Measurements from ENCODE around the gene C3orf22.
"Not testable (repeated sequence)": the region's sequence is repeated elsewhere in the genome, so short reads cannot be mapped to it uniquely, and the experiment has no call there.

The C3orf22 gene

DNA sequence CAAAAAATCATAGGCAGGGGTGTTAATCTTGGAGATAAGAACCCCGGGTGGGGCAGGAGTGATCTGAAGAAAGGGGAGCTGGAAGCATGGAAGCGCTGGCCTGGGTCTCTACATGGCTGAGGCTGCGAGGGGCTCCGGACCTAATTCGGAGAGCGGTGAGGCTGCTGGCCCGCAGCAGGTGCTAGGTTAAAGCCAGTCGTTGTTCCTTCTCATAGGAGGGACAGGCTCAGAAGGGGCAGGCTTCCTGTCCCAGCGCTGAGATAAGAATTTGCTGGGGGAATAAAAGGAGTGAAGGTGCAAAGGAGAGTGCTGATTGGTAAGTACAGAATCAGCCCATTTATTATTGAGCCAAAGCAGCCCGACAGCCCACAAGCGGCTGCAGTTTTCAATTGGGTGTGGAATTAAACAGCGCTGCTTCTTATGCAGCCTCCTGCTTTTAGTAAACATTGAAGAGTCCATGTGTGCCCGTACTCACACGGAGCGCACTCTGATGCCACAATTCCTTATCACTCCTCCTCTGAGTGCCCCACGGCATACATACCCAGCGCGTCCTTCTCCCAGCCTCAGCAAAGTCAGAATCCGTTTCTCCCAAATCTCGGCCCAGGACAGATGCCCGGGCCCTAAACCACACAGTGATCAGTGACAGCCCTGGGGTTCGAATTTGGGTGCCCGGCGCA is 17.6 kb downstream of the C3orf22 start:
- no peaks in the 10 kb centered on the region for H3K36me3 Mint-ChIP-seq (ENCODE audit: low read depth)
- peaks cover 12% of the 10 kb centered on the region for H3K27me3 Mint-ChIP-seq
- no peaks in the 10 kb centered on the region for H3K9me3 Mint-ChIP-seq
- peaks cover 3% of the 10 kb centered on the region for H3K4me1 Mint-ChIP-seq (ENCODE audit: low read depth)
- H3K27ac Mint-ChIP-seq = no peak overlapping the region
- no peak overlapping the region for H3K4me3 Mint-ChIP-seq

DNA sequence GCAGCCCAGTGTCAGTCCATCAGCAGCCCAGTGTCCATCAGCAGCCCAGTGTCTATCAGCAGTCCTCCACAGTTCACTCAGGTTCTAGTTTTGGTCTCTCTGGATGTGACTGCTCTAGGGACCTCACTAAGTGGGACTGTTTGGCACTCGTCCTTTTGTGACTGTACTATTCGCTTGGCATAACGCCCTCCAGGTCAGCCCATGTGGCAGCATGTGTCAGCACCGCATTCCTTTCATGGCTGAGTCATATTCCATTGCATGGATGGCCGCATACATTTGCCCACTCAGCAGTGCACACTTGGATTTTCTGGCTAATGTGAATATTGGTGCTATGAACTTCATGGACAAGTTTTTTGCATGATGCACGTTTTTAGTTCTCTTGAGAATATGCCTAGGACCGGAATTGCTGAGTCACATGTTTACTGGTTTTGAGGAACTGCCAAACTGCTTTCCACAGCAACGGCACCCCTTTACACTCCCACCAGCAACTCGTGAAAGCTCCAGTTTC is 18.3 kb downstream of the C3orf22 start:
- peaks cover 12% of the 10 kb centered on the region for H3K27me3 Mint-ChIP-seq
- H3K36me3 Mint-ChIP-seq (ENCODE audit: low read depth) = no peaks in the 10 kb centered on the region
- peaks cover 3% of the 10 kb centered on the region for H3K4me1 Mint-ChIP-seq (ENCODE audit: low read depth)
- no peak overlapping the region for H3K4me3 Mint-ChIP-seq
- no peak overlapping the region for H3K27ac Mint-ChIP-seq
- no peaks in the 10 kb centered on the region for H3K9me3 Mint-ChIP-seq

DNA sequence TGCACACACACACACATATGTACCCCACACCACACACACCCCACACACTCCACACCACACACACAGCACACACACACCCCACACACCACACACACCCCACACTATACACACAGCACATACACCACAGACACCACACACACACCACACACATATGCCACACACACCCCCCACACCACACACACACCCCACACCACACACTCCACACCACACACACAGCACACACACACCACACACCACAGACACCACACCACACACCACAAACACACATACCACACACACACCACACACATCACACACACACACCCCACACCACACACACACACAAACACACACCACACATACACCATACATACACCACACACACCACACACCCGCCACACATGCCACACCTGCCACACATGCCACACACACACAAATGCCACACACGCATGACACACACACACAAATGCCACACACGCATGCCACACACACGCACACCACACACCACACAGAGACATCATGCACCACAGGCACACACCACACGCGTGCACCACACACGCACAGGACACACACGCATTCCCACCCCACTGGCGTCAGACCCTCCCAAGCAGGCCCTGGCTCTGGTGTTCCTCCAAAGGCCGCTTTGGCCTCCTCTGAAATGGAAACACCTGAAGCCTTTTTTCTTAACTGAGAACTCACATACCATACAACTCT is 19.0 kb downstream of the C3orf22 start:
- Mint-ChIP-seq H3K4me1 (ENCODE audit: low read depth) (peaks cover 3% of the 10 kb centered on the region), H3K4me3 (no peak overlapping the region), H3K9me3 (no peaks in the 10 kb centered on the region), H3K36me3 (ENCODE audit: low read depth) (no peaks in the 10 kb centered on the region), H3K27ac (peak overlapping the region; percentile 31), H3K27me3 (peaks cover 14% of the 10 kb centered on the region)

DNA sequence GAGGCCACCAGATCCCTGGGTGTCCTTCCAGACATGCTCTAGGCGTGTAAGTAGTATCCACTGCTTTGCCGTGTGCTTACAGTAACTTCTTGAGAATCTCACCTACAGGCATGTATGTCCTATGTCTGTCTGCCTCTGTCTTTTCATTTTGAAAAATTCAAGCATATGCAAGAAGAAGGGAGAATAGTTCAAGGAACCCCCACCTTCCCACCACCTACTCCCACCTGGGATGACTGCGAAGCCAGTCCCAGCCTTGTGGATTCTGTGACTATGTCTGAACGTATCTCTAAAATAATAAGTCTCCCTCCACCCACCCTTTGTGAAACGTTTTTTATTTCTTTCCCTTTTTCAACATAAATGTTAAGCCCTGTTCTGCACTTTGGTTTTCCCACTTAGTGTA is 19.8 kb downstream of the C3orf22 start:
- Mint-ChIP-seq H3K27me3 (peaks cover 18% of the 10 kb centered on the region), H3K4me3 (no peak overlapping the region), H3K36me3 (ENCODE audit: low read depth) (no peaks in the 10 kb centered on the region), H3K4me1 (ENCODE audit: low read depth) (peaks cover 3% of the 10 kb centered on the region), H3K27ac (no peak overlapping the region), H3K9me3 (no peaks in the 10 kb centered on the region)

DNA sequence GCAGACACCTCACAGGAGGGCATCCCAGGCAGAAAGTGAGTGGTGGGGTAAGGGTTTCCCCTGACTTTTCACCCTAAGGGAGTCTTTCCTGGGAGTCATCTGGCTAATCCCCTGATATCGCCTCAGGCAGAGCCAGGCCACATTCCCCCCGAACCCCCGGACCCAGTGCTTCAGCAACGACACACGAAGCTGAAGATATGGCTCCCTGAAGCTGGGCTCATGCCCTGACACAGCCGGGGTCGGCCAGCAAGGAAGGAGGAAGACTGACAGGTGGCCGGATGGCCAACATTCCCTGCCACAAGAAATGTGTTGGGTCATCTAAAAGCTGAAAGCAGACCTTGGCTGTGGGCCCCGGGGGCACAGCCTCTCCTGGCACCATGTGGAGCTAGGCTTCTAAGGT is 20.4 kb downstream of the C3orf22 start:
- no peaks in the 10 kb centered on the region for H3K9me3 Mint-ChIP-seq

DNA sequence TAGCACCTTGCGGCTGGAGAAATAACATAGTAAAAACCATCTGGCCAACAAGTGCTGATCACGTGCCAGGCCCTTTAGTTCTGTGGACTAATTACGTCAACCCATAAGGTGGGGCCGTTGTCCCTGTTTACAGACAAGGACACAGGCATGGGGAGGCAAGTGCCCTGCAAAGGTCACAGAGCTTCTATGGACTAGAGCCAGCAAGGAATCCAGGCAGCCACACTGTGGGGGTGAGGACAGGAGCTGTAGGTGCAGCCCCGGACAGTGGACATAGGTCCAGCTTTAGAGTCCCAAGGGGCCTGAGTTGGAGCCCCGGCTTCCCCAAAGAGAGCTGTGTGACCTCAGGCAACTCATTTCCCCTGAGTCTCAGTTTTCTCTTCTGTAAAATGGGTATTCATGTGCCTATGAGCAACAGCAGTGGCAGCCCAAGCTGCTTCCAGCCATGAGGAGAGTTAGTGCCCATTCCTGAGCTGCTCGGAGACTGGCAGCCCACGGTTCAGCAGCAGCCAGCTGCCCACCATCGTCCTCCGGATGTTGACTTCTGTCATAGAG is 20.9 kb downstream of the C3orf22 start:
- Mint-ChIP-seq H3K9me3 (no peaks in the 10 kb centered on the region), H3K27me3 (peaks cover 18% of the 10 kb centered on the region), H3K4me3 (no peak overlapping the region), H3K36me3 (ENCODE audit: low read depth) (no peaks in the 10 kb centered on the region), H3K4me1 (ENCODE audit: low read depth) (peaks cover 3% of the 10 kb centered on the region), H3K27ac (no peak overlapping the region)

More for the DNA sequence above, 20.4 kb downstream of the C3orf22 start:
- Mint-ChIP-seq H3K27me3 (peaks cover 18% of the 10 kb centered on the region), H3K27ac (no peak overlapping the region), H3K4me1 (ENCODE audit: low read depth) (peaks cover 3% of the 10 kb centered on the region), H3K4me3 (no peak overlapping the region), H3K36me3 (ENCODE audit: low read depth) (no peaks in the 10 kb centered on the region)

DNA sequence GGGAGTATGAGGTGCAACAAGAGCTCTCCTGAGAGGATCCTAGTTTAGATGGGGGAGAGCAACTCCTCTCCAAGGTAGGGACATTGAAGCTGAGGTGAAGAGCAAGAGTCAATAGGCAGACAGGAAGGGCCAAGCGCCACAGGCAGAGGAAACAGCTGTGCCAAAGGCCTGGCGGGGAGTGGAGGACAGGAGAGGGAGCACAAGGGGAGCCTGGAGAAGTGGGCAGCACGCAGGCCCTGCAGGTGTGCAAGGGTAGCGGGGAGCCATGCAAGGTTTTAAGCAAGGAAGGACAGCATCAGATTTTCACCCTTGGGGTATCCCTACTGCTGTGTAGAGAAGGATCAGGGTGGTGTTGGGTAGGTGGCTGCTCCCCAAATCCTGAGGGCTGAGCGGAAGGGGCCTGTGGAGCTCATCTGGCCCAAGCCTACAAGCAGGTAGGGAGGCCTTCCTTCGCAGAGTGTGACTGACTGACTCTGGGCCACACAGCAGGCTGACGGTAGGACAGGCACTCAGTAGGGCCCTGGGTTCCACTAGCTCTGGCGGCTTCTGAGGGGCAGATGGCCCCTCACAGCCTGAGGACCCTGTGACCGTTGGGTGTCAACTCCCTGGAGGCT is 21.5 kb downstream of the C3orf22 start:
- Mint-ChIP-seq H3K36me3 (ENCODE audit: low read depth) (no peaks in the 10 kb centered on the region), H3K27me3 (peaks cover 23% of the 10 kb centered on the region), H3K9me3 (no peaks in the 10 kb centered on the region), H3K27ac (no peak overlapping the region), H3K4me3 (no peak overlapping the region), H3K4me1 (ENCODE audit: low read depth) (peaks cover 3% of the 10 kb centered on the region)

DNA sequence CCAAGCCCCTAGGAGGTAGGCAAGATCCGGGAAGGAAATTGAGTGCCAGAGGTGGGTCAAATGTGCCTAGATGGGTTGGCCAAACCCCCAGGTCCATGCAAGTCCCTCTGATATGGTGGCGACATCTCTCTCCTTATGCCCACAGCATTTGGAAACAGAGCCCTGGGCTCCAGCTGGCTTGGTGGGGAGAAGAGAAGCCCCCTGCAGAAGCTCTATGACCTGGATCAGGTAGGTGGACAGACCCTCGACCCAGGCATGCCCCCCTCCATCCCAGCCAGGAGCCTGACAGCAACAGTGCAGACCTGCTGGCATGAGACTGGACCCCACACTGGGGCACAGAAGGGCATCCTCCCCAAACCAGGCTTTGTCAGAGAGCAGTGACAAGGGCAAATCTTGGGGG is 22.6 kb downstream of the C3orf22 start:
- Mint-ChIP-seq H3K9me3 (no peaks in the 10 kb centered on the region), H3K4me3 (no peak overlapping the region), H3K27me3 (peaks cover 20% of the 10 kb centered on the region), H3K27ac (no peak overlapping the region), H3K4me1 (ENCODE audit: low read depth) (peaks cover 3% of the 10 kb centered on the region), H3K36me3 (ENCODE audit: low read depth) (no peaks in the 10 kb centered on the region)

DNA sequence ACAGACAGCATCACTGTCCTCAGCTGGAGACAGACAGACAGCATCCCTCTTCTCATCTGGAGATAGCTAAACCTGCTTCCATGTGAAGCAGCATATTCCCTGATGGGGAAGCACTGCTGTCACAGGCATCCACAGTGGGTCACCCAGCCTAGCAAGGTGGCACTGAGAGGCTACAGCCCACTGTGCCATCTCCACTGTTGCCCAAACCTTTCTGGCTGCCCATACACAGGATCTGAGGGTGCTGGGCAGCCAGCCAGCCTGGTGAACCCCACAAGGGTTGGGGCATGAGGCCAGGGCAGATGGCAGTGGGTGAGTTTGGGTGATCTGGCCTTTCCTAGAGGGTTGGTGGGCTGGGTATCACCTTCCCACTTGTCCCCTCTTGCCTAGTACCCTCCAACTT is 23.1 kb downstream of the C3orf22 start:
- H3K4me1 Mint-ChIP-seq (ENCODE audit: low read depth) = no peaks in the 10 kb centered on the region
- H3K27me3 Mint-ChIP-seq = peaks cover 18% of the 10 kb centered on the region
- no peaks in the 10 kb centered on the region for H3K36me3 Mint-ChIP-seq (ENCODE audit: low read depth)
- H3K9me3 Mint-ChIP-seq = no peaks in the 10 kb centered on the region
- no peak overlapping the region for H3K27ac Mint-ChIP-seq
- no peak overlapping the region for H3K4me3 Mint-ChIP-seq

DNA sequence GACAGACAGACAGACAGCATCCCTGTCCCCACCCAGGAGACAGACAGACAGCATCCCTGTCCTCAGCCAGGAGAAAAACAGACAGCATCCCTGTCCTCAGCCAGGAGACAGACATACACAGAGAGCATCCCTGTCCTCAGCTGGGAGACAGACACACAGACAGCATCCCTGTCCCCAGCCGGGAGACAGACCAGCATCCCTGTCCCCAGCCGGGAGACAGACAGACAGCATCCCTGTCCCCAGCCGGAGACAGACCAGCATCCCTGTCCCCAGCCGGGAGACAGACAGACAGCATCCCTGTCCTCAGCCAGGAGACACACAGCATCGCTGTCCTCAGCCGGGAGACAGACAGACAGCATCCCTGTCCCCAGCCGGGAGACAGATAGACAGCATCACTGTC is 24.0 kb downstream of the C3orf22 start:
- not testable (repeated sequence) for H3K9me3 Mint-ChIP-seq; H3K36me3 Mint-ChIP-seq (ENCODE audit: low read depth); H3K4me1 Mint-ChIP-seq (ENCODE audit: low read depth); H3K4me3 Mint-ChIP-seq; H3K27ac Mint-ChIP-seq
- peaks cover 11% of the 10 kb centered on the region for H3K27me3 Mint-ChIP-seq

DNA sequence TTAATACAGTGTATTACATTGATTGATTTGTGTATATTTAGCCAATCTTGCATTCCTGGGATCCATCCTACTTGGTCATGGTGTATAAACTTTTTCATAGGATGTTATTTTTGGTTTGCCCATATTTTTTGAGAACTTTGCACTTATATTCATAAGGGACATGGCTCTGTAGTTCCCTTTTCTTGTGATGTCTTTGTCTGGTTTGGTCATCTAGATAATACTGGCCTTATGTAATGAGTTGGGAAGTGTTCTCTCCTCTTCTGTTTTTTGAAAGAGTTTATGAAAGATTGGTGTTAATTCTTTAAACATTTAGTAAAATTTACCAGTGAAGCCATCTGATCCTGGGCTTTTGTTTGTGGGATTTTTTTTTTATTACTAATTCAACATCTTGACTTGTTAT is 25.2 kb downstream of the C3orf22 start:
- Mint-ChIP-seq H3K4me3 (no peak overlapping the region), H3K4me1 (ENCODE audit: low read depth) (no peaks in the 10 kb centered on the region), H3K27ac (no peak overlapping the region), H3K9me3 (no peaks in the 10 kb centered on the region), H3K27me3 (peaks cover 11% of the 10 kb centered on the region), H3K36me3 (ENCODE audit: low read depth) (no peaks in the 10 kb centered on the region)

DNA sequence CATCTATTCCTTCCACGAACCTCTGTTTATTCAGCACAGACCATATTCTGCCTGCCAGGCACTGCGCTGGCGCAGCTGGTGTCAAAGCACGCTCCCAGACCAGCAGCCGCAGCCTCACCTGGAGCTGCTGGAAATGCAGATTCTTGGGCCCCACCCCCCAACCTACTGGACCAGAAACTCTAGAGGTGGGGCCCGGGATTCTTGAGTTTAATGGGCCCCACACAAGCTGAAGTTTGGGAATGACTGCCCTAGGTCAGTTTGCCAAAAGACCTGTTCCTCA is 27.7 kb downstream of the C3orf22 start:
- Mint-ChIP-seq H3K9me3 (no peaks in the 10 kb centered on the region), H3K4me3 (no peak overlapping the region), H3K27me3 (peaks cover 11% of the 10 kb centered on the region), H3K4me1 (ENCODE audit: low read depth) (no peaks in the 10 kb centered on the region), H3K36me3 (ENCODE audit: low read depth) (no peaks in the 10 kb centered on the region), H3K27ac (no peak overlapping the region)

DNA sequence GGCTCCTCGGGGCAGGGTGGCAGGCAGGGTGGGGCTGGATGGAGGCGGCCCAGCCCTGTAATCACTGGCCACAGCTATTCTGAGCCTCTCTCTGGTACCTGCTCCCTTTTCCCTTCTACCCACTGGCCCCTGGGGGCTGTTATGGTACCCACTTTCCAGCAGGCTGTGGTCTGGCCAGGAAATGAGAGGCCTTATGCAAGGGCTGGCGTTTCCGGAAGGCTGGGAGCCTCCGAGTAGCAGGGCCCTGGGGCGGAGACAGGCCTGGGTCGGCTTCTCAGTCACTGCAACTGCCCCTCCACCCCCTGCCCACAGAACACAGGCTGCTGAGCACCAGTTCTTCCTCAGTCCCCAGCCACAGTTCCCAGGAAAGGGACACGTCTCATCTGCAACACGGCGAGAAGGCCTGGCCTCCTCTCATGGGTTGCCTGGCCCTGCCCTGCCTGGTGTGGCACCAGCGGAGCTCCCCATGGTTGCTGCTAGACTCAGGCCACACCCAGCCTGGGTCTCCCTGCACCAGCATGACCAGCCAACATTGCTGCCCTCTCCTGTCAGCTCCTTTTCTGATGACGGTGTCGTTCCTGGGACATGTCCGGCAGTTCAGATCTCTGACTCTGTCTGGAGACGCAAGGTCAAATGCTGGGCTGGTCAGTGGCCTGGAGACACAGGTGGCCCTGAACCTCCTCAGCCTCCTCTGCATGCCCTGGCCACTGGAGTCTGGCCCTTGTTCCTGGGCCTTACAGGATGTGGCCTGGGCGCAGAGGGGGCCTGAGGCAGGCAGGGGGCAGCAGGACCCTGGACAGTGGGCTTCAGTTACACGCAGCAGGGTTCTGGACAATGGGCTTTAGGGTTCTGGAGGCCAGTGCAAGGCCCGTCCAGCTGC is 28.3 kb downstream of the C3orf22 start:
- no peak overlapping the region for H3K4me3 Mint-ChIP-seq
- no peaks in the 10 kb centered on the region for H3K36me3 Mint-ChIP-seq (ENCODE audit: low read depth)
- H3K4me1 Mint-ChIP-seq (ENCODE audit: low read depth) = no peaks in the 10 kb centered on the region
- H3K27ac Mint-ChIP-seq = no peak overlapping the region
- H3K27me3 Mint-ChIP-seq = peaks cover 11% of the 10 kb centered on the region
- no peaks in the 10 kb centered on the region for H3K9me3 Mint-ChIP-seq

DNA sequence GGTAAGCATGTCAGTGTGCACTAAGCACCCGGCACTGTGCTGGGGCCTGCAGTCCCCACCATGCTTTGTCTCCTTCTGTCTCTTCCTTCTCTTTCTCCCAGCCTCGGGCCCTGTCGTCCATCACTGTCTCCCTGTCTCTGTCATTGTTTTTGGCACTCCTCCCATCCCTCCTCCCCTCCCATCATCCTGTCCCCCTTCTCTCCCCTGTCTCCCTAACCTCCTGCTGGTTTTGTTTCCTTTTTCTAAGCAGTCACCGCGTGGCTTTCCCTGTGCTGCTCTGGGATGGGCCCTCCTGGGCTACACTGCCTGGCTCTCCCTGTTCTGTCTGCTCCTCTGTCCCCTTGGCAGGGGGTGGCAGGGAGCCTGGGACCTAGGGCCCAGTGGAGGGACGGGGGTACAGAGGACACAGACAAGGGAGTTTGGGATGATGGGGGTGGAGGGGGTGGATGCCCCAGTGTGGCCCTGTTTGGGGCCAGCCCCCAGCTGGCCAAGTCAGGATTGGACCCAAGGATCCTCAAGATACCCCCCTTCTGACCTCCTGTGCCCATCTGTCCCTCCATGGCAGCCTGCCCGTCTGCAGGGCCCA is 29.1 kb downstream of the C3orf22 start:
- Mint-ChIP-seq H3K36me3 (ENCODE audit: low read depth) (no peaks in the 10 kb centered on the region), H3K4me3 (no peak overlapping the region), H3K27me3 (peaks cover 9% of the 10 kb centered on the region), H3K9me3 (no peaks in the 10 kb centered on the region), H3K27ac (no peak overlapping the region), H3K4me1 (ENCODE audit: low read depth) (no peaks in the 10 kb centered on the region)

Data from stimulated activated naive CD8-positive, alpha-beta T cell treated with anti-CD3 and anti-CD28 coated beads, Interleukin-15, Interleukin-2, amounts not matched to agents 100 ng/mL and 50 ng/mL, for 24 hours (primary cell).